A549 (cell line): ENCODE results near the gene TBX18. TPM values are rescaled to one million over a fixed set of nuclear protein-coding genes. Genes with fewer than 3 reads are reported as not detected.

Experiments
- ATAC-seq, 2 experiments: fragments of 200-7000 bp in 1 of 2; fragments of >200 bp in 1 of 2; cut with Nextera tagmentation in 1 of 2; cut with Tn5 transposase in 1 of 2; 3 replicates each; pipeline versions ENCODE4 v1.8.0 to v1.9.1; 2018 to 2020; ENCODE audit warnings: mild to moderate bottlenecking in 1 of 2, moderate library complexity in 1 of 2
- CTCF ChIA-PET: fragments of 300-600 bp; sonication (Branson Sonifier 250); formaldehyde crosslinking; extraction: SDS; loops from one replicate; lab custom pipeline; 2021; ENCODE audit warnings: antibody characterized with exemption, inconsistent platforms; lab: Yijun Ruan, JAX
- POLR2A ChIA-PET: fragments of 350-600 bp; formaldehyde crosslinking; extraction: SDS; loops from one replicate; lab custom pipeline; 2021; ENCODE audit warnings: antibody characterized with exemption, inconsistent platforms; lab: Yijun Ruan, JAX
- DNase-seq, 2 experiments: peaks; one replicate each; pipeline versions ENCODE4 v3.0.0 to v3.0.0-alpha.2; 2011 to 2016; ENCODE audit warnings: low read depth in 1 of 2, low spot score in 1 of 2
- FAIRE-seq: peaks from 2 replicates; lab custom pipeline; 2011; peaks lifted over from hg19 to GRCh38; lab: Jason Lieb, UNC
- H3K27ac ChIP-seq, 2 experiments: fragments of >200 bp; sonication (Bioruptor Twin); formaldehyde crosslinking; 3 replicates each; pipeline ENCODE4 v1.5.1; 2016 to 2017
- H3K4me1 ChIP-seq: fragments of >200 bp; sonication (Bioruptor Twin); formaldehyde crosslinking; 3 replicates; pipeline ENCODE4 v1.6.1; 2016
- H3K4me2 ChIP-seq: fragments of >200 bp; sonication (Bioruptor Twin); formaldehyde crosslinking; 3 replicates; pipeline ENCODE4 v1.6.1; 2016
- H3K4me3 ChIP-seq: fragments of >200 bp; sonication (Bioruptor Twin); formaldehyde crosslinking; 3 replicates; pipeline ENCODE4 v1.5.1; 2016
- H3K9me3 ChIP-seq: fragments of >200 bp; sonication (Bioruptor Twin); formaldehyde crosslinking; 3 replicates; pipeline ENCODE4 v1.6.1; 2016
- BCL3 ChIP-seq: fragments of >200 bp; sonication (Bioruptor Twin); formaldehyde crosslinking; IDR thresholded peaks from 3 replicates; pipeline ENCODE4 v1.6.1; 2016
- CBX2 ChIP-seq: fragments of 200-600 bp; sonication (generic); IDR thresholded peaks from 2 replicates; pipeline ENCODE4 v1.6.1; 2016; ENCODE audit warnings: low read depth, mild to moderate bottlenecking, borderline replicate concordance
- CHD2 ChIP-seq: fragments of 150-350 bp; IDR thresholded peaks from 2 replicates; pipeline ENCODE4 v1.6.1; 2014; ENCODE audit warnings: low read length; ENCODE audit not compliant: partially characterized antibody
- EHMT2 ChIP-seq: fragments of 200-600 bp; sonication (generic); IDR thresholded peaks from 2 replicates; pipeline ENCODE4 v1.6.1; 2016; ENCODE audit warnings: antibody characterized with exemption, low read depth, mild to moderate bottlenecking, moderate library complexity
- FOXS1 ChIP-seq: fragments of 250-450 bp; sonication (Bioruptor Pico); IDR thresholded peaks from 2 replicates; pipeline ENCODE4 v1.5.0; 2020; ENCODE audit warnings: mild to moderate bottlenecking, moderate library complexity
- GATA3 ChIP-seq: IDR thresholded peaks from 2 replicates; pipeline ENCODE4 v1.6.1; 2012; ENCODE audit warnings: borderline replicate concordance
- HMGXB4 ChIP-seq: fragments of 250-450 bp; sonication (Bioruptor Pico); IDR thresholded peaks from 2 replicates; pipeline ENCODE4 v1.5.0; 2021; ENCODE audit warnings: mild to moderate bottlenecking, moderate library complexity, borderline replicate concordance
- HOXB13 ChIP-seq: fragments of 250-450 bp; sonication (Bioruptor Pico); IDR thresholded peaks from 2 replicates; pipeline ENCODE4 v1.5.0; 2020; ENCODE audit warnings: low read depth, mild to moderate bottlenecking, moderate library complexity
- JUN ChIP-seq, 2 experiments: fragments of >200 bp; sonication (Bioruptor Twin); formaldehyde crosslinking; IDR thresholded peaks; 2 replicates in 1 of 2; 3 replicates in 1 of 2; pipeline ENCODE4 v1.6.1; 2016 to 2017
- KDM1A ChIP-seq: fragments of 200-600 bp; sonication (generic); IDR thresholded peaks from 2 replicates; pipeline ENCODE4 v1.6.1; 2016; ENCODE audit warnings: low read depth, mild to moderate bottlenecking
- MAFK ChIP-seq: fragments of 450-650 bp; IDR thresholded peaks from 2 replicates; pipeline ENCODE4 v1.6.1; 2014; ENCODE audit not compliant: partially characterized antibody
- MAX ChIP-seq: IDR thresholded peaks from 2 replicates; pipeline ENCODE4 v1.6.1; 2012
- MAZ ChIP-seq: fragments of 150-350 bp; IDR thresholded peaks from 2 replicates; pipeline ENCODE4 v1.6.1; 2014; ENCODE audit warnings: antibody characterized with exemption, low read depth, low read length, borderline replicate concordance
- NPAS2 ChIP-seq: fragments of 250-450 bp; sonication (Bioruptor Pico); IDR thresholded peaks from 2 replicates; pipeline ENCODE4 v1.8.0; 2022; ENCODE audit warnings: mild to moderate bottlenecking, moderate library complexity, borderline replicate concordance
- PBX3 ChIP-seq: IDR thresholded peaks from 2 replicates; pipeline ENCODE4 v1.6.1; 2012
- PHF8 ChIP-seq: fragments of 200-600 bp; sonication (generic); IDR thresholded peaks from 2 replicates; pipeline ENCODE4 v1.6.1; 2016; ENCODE audit warnings: low read depth, mild to moderate bottlenecking, antibody characterized with exemption, moderate library complexity, borderline replicate concordance
- POLR2AphosphoS2 ChIP-seq: conservative IDR thresholded peaks from 2 replicates; pipeline ENCODE4 v1.6.1; 2012; ENCODE audit warnings: low read length, improper control_type of control experiment, inconsistent platforms
- RCOR1 ChIP-seq: fragments of 150-350 bp; IDR thresholded peaks from 2 replicates; pipeline ENCODE4 v1.6.1; 2014; ENCODE audit warnings: antibody characterized with exemption, low read length, low read depth
- REST ChIP-seq: fragments of 200-600 bp; sonication (generic); IDR thresholded peaks from 2 replicates; pipeline ENCODE4 v1.6.1; 2016; ENCODE audit warnings: antibody characterized with exemption, mild to moderate bottlenecking, moderate library complexity
- RFX5 ChIP-seq: fragments of 450-650 bp; IDR thresholded peaks from 2 replicates; pipeline ENCODE4 v1.7.1; 2014; ENCODE audit warnings: antibody characterized with exemption, mild to moderate bottlenecking, moderate library complexity
- ZFP36 ChIP-seq: fragments of 450-650 bp; IDR thresholded peaks from 2 replicates; pipeline ENCODE4 v1.6.1; 2014; ENCODE audit warnings: borderline replicate concordance; ENCODE audit not compliant: partially characterized antibody
- WGBS: methylation state at CpG from one replicate; pipeline ENCODE4 v1.1.6; 2017; ENCODE audit errors: missing lambda C conversion rate; 5-methylcytosine and 5-hydroxymethylcytosine counted together
- polyA plus RNA-seq, 4 experiments: library from polyadenylated mRNA; depleted of rRNA in 3 of 4; stranded (reverse); fragments of >200 nt; fragmentation: RNase III in 1 of 4; extraction: RNeasy Plus Mini Kit Qiagen cat#74134 plus additional on column Dnase treatment in 1 of 4; gene quantifications; 2 replicates in 3 of 4; 3 replicates in 1 of 4; pipeline ENCODE4 v1.2.3, GENCODE V29; 2011 to 2017

TBX18 gene
- polyA plus RNA-seq, 2 of the 4 experiments (the other 2 are of a cell fraction): 20.8 to 67.4 TPM

GRCh38 chr6:84691978-84692623 lies 72.3 kb downstream of the TBX18 start (continued):
- TF ChIP-seq HMGXB4 (CRISPR knock-in tag): no peak
- no peak for TF ChIP-seq RFX5
- no peak for TF ChIP-seq PHF8
- TF ChIP-seq REST: no peak
- TF ChIP-seq HOXB13: no peak
- TF ChIP-seq NPAS2 (CRISPR knock-in tag): no peak
- TF ChIP-seq, all 56 proteins: peak for 0

- no peak overlapping the region for H3K4me3 ChIP-seq
- CTCF ChIA-PET: no interaction called here
- no peak for ATAC-seq
- 69% methylated on average over 7 of the region's 7 CpGs for whole genome bisulfite sequencing
- TF ChIP-seq POLR2AphosphoS2 (no peak), NPAS2 (CRISPR knock-in tag) (no peak), JUN (IDR thresholded peaks at IDR 0.05) (no peak), MAZ (no peak), PBX3 (no peak), RCOR1 (no peak), FOXS1 (no peak), CBX2 (no peak), EHMT2 (no peak)
- TF ChIP-seq, all 56 proteins: peak for 0
- Histone ChIP-seq H3K4me1 (no peaks in the 10 kb centered on the region), H3K4me2 (no peak overlapping the region), H3K9me3 (no peaks in the 10 kb centered on the region), H3K27ac (no peak overlapping the region)
- DNase-seq (no peak), FAIRE-seq (no peak)
- POLR2A ChIA-PET: no interaction called here
Observed at GRCh38 chr6:84688141-84688873, 76.1 kb downstream of the TBX18 start.

GRCh38 chr6:84687431-84687830 lies 77.0 kb downstream of the TBX18 start:
- no peaks in the 10 kb centered on the region for H3K9me3 ChIP-seq
- H3K4me1 ChIP-seq: no peaks in the 10 kb centered on the region
- no peak overlapping the region for H3K27ac ChIP-seq
- ChIA-PET POLR2A (no interaction called here), CTCF (no interaction called here)
- ATAC-seq (no peak), FAIRE-seq (no peak), DNase-seq (no peak)
- H3K4me2 ChIP-seq: no peak overlapping the region
- 95% methylated on average over 7 of the region's 7 CpGs for WGBS
- H3K4me3 ChIP-seq: no peak overlapping the region
- TF ChIP-seq MAFK (no peak), REST (no peak), BCL3 (no peak), CHD2 (no peak), PHF8 (no peak), EHMT2 (no peak), MAX (no peak), GATA3 (no peak), ZFP36 (no peak), KDM1A (no peak)
